Measurements from ENCODE around the gene TRIM40. TPM values are rescaled to one million over a fixed set of nuclear protein-coding genes. Genes with fewer than 3 reads are reported as not detected.

The TRIM40 gene
- total and polyA plus RNA-seq, 2 experiments from 2014 or later: not detected

DNA sequence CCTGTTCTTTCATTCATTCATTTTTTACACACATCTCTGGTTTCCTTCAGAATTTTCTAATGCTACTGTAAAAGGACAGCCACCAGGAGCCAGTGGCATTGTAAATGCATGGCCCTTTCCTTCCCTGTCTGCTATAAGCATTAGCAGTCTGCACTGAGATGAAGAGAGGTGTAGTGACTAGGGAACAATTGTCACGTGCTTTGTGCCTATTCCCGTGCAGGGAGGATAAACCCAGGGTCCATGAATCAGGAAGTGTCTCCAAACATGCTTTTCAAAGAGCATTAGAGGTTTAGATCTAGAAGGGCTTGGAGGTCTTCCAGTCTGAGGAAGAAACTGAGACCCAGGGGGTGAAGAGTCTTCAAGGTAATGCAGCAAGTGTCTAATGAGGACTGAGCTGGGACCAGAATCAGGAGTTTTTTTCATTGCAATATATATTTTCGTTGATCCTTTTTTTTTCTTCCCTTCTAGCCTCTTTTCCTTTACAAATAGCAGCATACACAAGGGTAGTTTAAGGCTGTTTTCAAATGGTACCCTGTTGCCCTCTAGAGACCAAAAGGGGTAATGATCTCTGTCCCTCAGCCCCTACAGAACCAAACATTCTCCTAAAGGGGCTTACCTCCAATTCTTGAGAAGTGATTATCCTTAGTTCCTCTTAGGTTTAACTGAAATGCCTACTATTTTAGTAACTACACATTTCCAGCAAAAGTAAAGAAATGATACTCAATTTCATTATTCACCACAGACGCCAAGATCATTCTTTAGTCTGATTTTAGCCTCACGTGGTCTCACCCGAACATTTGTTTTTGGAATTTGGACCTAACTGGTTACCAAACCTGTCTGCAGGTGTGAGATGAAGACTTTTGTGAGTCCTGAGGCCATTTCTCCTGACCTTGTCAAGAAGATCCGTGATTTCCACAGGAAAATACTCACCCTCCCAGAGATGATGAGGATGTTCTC, 34.0 kb downstream of the TRIM40 start:
- ATAC-seq (peak; percentile 72), DNase-seq (ENCODE audit: low spot score) (peak; percentile 83)
- H3K4me3 Mint-ChIP-seq: no peak overlapping the region
- H3K9me3 Mint-ChIP-seq: no peaks in the 10 kb centered on the region
- no peak overlapping the region for H3K4me3 ChIP-seq
- H3K27me3 Mint-ChIP-seq (ENCODE audit: insufficient read depth, low read depth, poor library complexity): peaks cover 37% of the 10 kb centered on the region
- H3K4me1 ChIP-seq (ENCODE audit: insufficient read depth): no peaks in the 10 kb centered on the region
- no peaks in the 10 kb centered on the region for H4K20me1 ChIP-seq (replicated peaks; ENCODE audit: insufficient read depth)
- H3K4me1 Mint-ChIP-seq: peaks cover 9% of the 10 kb centered on the region; the same call in 2 of the 3 replicates
- H3K27ac Mint-ChIP-seq: no peak overlapping the region
- H2AFZ ChIP-seq: no peak overlapping the region
- TF ChIP-seq ZNF331 (CRISPR knock-in tag; IDR thresholded peaks at IDR 0.05; ENCODE audit: low read depth): no peak
- TF ChIP-seq, protein P1, sequence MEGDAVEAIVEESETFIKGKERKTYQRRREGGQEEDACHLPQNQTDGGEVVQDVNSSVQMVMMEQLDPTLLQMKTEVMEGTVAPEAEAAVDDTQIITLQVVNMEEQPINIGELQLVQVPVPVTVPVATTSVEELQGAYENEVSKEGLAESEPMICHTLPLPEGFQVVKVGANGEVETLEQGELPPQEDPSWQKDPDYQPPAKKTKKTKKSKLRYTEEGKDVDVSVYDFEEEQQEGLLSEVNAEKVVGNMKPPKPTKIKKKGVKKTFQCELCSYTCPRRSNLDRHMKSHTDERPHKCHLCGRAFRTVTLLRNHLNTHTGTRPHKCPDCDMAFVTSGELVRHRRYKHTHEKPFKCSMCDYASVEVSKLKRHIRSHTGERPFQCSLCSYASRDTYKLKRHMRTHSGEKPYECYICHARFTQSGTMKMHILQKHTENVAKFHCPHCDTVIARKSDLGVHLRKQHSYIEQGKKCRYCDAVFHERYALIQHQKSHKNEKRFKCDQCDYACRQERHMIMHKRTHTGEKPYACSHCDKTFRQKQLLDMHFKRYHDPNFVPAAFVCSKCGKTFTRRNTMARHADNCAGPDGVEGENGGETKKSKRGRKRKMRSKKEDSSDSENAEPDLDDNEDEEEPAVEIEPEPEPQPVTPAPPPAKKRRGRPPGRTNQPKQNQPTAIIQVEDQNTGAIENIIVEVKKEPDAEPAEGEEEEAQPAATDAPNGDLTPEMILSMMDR (conservative IDR thresholded peaks at IDR 0.05; ENCODE audit: low read depth in 2 of 2): peak; percentile 81 to 84
- H3K79me2 ChIP-seq (replicated peaks; ENCODE audit: insufficient read depth): no peaks in the 10 kb centered on the region
- H3K9me2 ChIP-seq (ENCODE audit: insufficient read depth): no peaks in the 10 kb centered on the region
- H3K4me2 ChIP-seq: no peak overlapping the region
- no peaks in the 10 kb centered on the region for H3K36me3 ChIP-seq (ENCODE audit: insufficient read depth)
- H3F3A ChIP-seq (replicated peaks; ENCODE audit: low read depth): 0 out of 2 replicates have a peak, but pooled peaks cover 4% of the 10 kb centered on the region
- H3K27me3 ChIP-seq (ENCODE audit: insufficient read depth): peaks cover 53% of the 10 kb centered on the region
- no peaks in the 10 kb centered on the region for H3K36me3 Mint-ChIP-seq (ENCODE audit: low read depth)
- H3K27ac ChIP-seq (ENCODE audit: low read depth): no peak overlapping the region

DNA sequence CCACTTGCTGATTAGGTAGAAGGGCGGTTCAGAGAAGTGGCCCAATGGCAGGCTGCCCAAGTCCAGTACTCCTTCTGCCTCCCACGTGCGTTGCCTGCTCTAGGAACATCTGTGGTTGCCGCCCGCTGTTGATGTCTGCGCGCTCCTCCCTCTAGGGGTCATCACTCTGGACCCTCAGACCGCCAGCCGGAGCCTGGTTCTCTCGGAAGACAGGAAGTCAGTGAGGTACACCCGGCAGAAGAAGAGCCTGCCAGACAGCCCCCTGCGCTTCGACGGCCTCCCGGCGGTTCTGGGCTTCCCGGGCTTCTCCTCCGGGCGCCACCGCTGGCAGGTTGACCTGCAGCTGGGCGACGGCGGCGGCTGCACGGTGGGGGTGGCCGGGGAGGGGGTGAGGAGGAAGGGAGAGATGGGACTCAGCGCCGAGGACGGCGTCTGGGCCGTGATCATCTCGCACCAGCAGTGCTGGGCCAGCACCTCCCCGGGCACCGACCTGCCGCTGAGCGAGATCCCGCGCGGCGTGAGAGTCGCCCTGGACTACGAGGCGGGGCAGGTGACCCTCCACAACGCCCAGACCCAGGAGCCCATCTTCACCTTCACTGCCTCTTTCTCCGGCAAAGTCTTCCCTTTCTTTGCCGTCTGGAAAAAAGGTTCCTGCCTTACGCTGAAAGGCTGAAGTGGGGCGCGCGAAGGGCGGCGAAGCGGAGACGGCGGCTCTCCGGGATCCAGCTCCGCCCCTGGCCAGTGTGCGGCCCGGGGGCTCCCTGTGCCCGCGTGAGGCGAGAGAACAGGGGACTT, 35.9 kb downstream of the TRIM40 start:
- ATAC-seq: peak; percentile 75
- Histone ChIP-seq H4K20me1 (replicated peaks; ENCODE audit: insufficient read depth) (no peaks in the 10 kb centered on the region), H3K4me1 (ENCODE audit: insufficient read depth) (no peaks in the 10 kb centered on the region), H3K9me2 (ENCODE audit: insufficient read depth) (no peaks in the 10 kb centered on the region), H3K79me2 (replicated peaks; ENCODE audit: insufficient read depth) (no peaks in the 10 kb centered on the region), H3K27ac (ENCODE audit: low read depth) (no peak overlapping the region), H3K4me2 (peak overlapping the region; percentile 83), H2AFZ (peak overlapping the region; percentile 94), H3K36me3 (ENCODE audit: insufficient read depth) (no peaks in the 10 kb centered on the region), H3K27me3 (ENCODE audit: insufficient read depth) (peaks cover 53% of the 10 kb centered on the region), H3F3A (replicated peaks; ENCODE audit: low read depth) (0 out of 2 replicates have a peak, but pooled peaks cover 4% of the 10 kb centered on the region), H3K4me3 (peak overlapping the region; percentile 60)
- no peaks in the 10 kb centered on the region for H3K9me3 Mint-ChIP-seq
- no peaks in the 10 kb centered on the region for H3K36me3 Mint-ChIP-seq (ENCODE audit: low read depth)
- H3K4me1 Mint-ChIP-seq: peaks cover 12% of the 10 kb centered on the region; the same call in 2 of the 3 replicates
- DNase-seq (ENCODE audit: low spot score): peak; percentile 87
- no peak overlapping the region for H3K27ac Mint-ChIP-seq
- peak; percentile 41 for TF ChIP-seq EZH2 (IDR thresholded peaks at IDR 0.05; ENCODE audit: low read depth, unreplicated experiment)
- peak; percentile 6 for TF ChIP-seq JUNB (IDR thresholded peaks at IDR 0.05; ENCODE audit: unreplicated experiment)
- TF ChIP-seq, protein P1 (conservative IDR thresholded peaks at IDR 0.05; ENCODE audit: low read depth in 2 of 2): peak; percentile 35 to 48
- TF ChIP-seq, protein P2, sequence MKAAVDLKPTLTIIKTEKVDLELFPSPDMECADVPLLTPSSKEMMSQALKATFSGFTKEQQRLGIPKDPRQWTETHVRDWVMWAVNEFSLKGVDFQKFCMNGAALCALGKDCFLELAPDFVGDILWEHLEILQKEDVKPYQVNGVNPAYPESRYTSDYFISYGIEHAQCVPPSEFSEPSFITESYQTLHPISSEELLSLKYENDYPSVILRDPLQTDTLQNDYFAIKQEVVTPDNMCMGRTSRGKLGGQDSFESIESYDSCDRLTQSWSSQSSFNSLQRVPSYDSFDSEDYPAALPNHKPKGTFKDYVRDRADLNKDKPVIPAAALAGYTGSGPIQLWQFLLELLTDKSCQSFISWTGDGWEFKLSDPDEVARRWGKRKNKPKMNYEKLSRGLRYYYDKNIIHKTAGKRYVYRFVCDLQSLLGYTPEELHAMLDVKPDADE (IDR thresholded peaks at IDR 0.05): no peak
- no peak for TF ChIP-seq EZH2phosphoT487 (IDR thresholded peaks at IDR 0.05; ENCODE audit: unreplicated experiment)
- H3K27me3 Mint-ChIP-seq (ENCODE audit: insufficient read depth, low read depth, poor library complexity): peaks cover 37% of the 10 kb centered on the region
- peak overlapping the region; percentile 69 for H3K4me3 Mint-ChIP-seq
